Esophagus muscularis mucosa (tissue), 3 donors: ENCODE results near the gene GRAMD2A.

Experiments used
- CTCF ChIP-seq, 3 experiments: fragments of 200-600 bp in 2 of 3; fragments of 450-650 bp in 1 of 3; sonication (generic) in 2 of 3; IDR thresholded peaks; one replicate each; pipeline ENCODE4 v1.5.1; 2017 to 2019; ENCODE audit warnings: antibody characterized with exemption in 3 of 3, mild to moderate bottlenecking in 2 of 3, moderate library complexity in 1 of 3
- POLR2AphosphoS5 ChIP-seq, 2 donors: sonication (generic); formaldehyde crosslinking; IDR thresholded peaks; one replicate each; pipeline ENCODE4 v1.6.1; 2017; ENCODE audit warnings: antibody characterized with exemption in 2 of 2

- peak; percentile 48 to 77 for TF ChIP-seq POLR2AphosphoS5 (IDR thresholded peaks at IDR 0.05)
- TF ChIP-seq CTCF (IDR thresholded peaks at IDR 0.05), result no peak
Observed at GRCh38 chr15:72117486-72118016, 80.0 kb downstream of the GRAMD2A start.
